Stimulated activated naive B cell treated with anti-CD40 and anti-IgM and Interleukin-4, amounts not matched to agents 10 μg/mL and 1 μg/mL and 100 μg/mL, for 72 hours (primary cell): Measurements from ENCODE around the gene GUCA2A.

ENCODE experiments used
- ATAC-seq, 2 donors: fragments of 150-1000 bp; cut with Tn5 transposase; replicated peaks; 2 replicates each; pipeline ENCODE4 v1.10.0; 2021; ENCODE audit warnings: moderate library complexity in 1 of 2
- DNase-seq: peaks from one replicate; pipeline ENCODE4 v3.0.0; 2021
- H3K27ac Mint-ChIP-seq: one replicate; pipeline ENCODE4 v1.8.0; 2022; ENCODE audit warnings: mild to moderate bottlenecking, mixed read lengths
- H3K27me3 Mint-ChIP-seq, 2 donors: one replicate each; pipeline ENCODE4 v1.8.0; 2022; ENCODE audit warnings: mixed read lengths in 2 of 2
- H3K36me3 Mint-ChIP-seq, 2 donors: one replicate each; pipeline ENCODE4 v1.8.0; 2022; ENCODE audit warnings: mixed read lengths in 2 of 2, mild to moderate bottlenecking in 1 of 2
- H3K4me1 Mint-ChIP-seq, 2 donors: one replicate each; pipeline ENCODE4 v1.8.0; 2022; ENCODE audit warnings: mixed read lengths in 2 of 2, mild to moderate bottlenecking in 1 of 2
- H3K4me3 Mint-ChIP-seq, 2 donors: one replicate each; pipeline ENCODE4 v1.8.0; 2022; ENCODE audit warnings: mild to moderate bottlenecking in 2 of 2, mixed read lengths in 2 of 2, moderate library complexity in 1 of 2
- H3K9me3 Mint-ChIP-seq, 2 donors: one replicate each; pipeline ENCODE4 v1.8.0; 2022; ENCODE audit warnings: mixed read lengths in 2 of 2, mild to moderate bottlenecking in 1 of 2

The GUCA2A gene

DNA sequence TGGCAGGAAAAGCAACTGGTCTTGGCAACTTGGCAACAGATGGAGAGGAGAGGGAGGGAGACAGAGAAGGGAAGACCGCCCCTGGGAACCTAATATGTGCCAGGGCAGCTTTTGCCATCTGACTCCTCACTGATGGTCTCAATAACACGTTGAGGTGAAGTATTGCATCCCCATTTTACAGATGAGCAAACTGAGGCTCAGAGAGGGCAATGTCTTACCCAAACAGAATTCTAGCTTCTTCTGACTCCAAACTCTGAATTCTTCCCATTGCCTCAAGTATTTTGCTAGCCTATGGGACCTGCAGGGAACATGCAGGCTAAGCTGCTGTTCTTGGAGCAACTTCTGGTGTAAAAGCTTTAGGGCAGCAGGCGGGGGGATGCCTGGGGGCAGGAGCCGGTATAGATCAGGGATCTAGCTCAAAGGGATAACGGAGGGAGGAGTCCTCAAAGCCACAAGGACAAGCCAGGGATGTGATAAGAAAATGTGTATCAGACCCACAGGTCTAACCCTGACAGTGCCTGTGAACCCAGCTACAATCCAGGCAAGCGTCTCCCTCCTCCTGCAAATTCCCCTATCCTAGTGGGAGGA is 7.2 kb upstream of the GUCA2A start:
- H3K27ac Mint-ChIP-seq, result no peak overlapping the region
- ATAC-seq, result no peak
- H3K36me3 Mint-ChIP-seq, result peaks cover 1% of the 10 kb centered on the region in 2 donors
- peaks cover 7 to 14% of the 10 kb centered on the region in 2 donors for H3K4me1 Mint-ChIP-seq
- H3K4me3 Mint-ChIP-seq, result peak overlapping the region in 1 of 2 donors; percentile 15
- H3K9me3 Mint-ChIP-seq, result no peaks in the 10 kb centered on the region
- DNase-seq, result no peak
- peaks cover 0 to 9% of the 10 kb centered on the region in 2 donors for H3K27me3 Mint-ChIP-seq

DNA sequence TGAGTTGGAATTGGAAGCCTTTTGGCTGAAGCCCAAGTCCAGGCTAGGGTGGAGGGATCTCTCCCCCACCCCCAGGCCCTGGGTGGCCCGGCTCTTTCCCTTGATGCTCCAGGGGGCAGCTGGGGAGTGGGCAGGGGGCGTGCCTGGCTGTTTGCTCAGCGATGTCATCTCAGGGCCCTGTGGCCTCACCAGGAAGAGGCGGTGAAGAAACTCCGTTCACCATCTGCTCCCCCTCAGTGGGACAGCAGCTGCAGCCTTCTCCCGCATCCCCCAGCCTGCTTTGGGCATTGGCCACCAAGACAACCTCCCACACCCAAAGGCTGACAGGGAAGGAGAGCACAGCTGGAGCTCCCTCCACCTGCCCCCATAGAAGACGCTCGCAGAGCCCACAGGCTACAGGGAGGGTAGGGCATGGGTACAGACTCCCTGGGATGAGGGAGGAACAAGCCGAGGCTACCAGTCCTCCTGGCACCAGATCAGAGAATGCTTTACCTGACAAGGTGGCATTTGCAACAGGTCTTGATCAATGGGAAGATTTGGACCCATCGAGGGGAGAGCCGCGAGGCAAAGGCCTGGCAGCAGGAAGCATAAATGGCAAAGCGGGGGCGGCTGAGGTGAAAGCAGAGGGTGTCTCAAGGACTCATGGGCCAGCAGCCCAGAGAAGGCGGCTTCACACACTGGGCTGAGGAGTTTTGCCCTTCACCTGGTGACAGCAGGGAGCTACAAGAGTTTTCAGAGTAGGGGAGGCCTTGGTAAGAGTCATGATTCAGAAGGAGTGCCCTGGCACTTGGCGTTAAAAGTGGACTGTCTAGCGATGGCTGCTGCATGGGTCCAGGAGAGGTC is 6.5 kb upstream of the GUCA2A start:
- ATAC-seq (no peak), DNase-seq (no peak)
- no peak overlapping the region for H3K27ac Mint-ChIP-seq
- H3K4me3 Mint-ChIP-seq, result peak overlapping the region in 1 of 2 donors; percentile 15
- H3K36me3 Mint-ChIP-seq, result no peaks in the 10 kb centered on the region
- H3K9me3 Mint-ChIP-seq, result no peaks in the 10 kb centered on the region
- peaks cover 0 to 9% of the 10 kb centered on the region in 2 donors for H3K27me3 Mint-ChIP-seq
- peaks cover 7 to 13% of the 10 kb centered on the region in 2 donors for H3K4me1 Mint-ChIP-seq

DNA sequence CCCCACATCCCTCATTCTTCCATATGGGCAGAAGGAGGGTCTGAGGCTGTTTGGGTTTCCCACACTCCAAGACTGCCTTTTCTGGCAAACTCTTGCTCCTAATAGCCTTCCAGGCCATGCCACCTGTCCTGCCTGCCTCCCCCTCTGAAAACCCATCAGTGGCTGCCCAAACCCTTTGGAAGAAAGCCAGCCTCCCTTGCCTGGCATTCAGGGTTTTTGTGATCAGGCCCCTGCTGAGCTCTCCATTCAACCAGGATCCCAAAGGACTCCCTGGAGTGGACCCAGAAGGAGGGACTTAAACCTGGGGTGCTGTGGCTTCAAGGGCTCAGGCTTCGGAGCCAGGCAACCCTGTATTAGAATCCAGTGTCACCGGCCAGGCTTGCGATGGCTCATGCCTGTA is 4.2 kb upstream of the GUCA2A start:
- Mint-ChIP-seq H3K4me1 (peaks cover 7 to 13% of the 10 kb centered on the region in 2 donors), H3K36me3 (no peaks in the 10 kb centered on the region), H3K4me3 (no peak overlapping the region), H3K27me3 (peaks cover 0 to 9% of the 10 kb centered on the region in 2 donors), H3K27ac (no peak overlapping the region), H3K9me3 (no peaks in the 10 kb centered on the region)
- ATAC-seq (no peak), DNase-seq (no peak)

DNA sequence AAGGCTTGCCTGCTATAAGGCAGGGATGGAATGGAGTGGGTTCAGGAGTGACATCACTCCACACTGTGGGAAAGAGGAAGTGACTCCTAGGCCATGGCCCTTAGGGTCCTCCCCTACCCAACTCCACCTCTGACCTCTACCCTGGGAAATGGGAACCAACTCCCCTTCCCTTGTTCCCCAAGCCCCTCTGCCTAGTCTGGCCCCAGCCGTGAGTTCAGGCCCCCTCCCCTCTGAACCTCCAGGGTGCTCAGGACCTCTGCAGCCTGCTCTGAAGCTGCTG is 3.8 kb upstream of the GUCA2A start:
- peak; percentile 63 to 79 for ATAC-seq
- H3K9me3 Mint-ChIP-seq, result no peaks in the 10 kb centered on the region
- no peak overlapping the region for H3K27ac Mint-ChIP-seq

DNA sequence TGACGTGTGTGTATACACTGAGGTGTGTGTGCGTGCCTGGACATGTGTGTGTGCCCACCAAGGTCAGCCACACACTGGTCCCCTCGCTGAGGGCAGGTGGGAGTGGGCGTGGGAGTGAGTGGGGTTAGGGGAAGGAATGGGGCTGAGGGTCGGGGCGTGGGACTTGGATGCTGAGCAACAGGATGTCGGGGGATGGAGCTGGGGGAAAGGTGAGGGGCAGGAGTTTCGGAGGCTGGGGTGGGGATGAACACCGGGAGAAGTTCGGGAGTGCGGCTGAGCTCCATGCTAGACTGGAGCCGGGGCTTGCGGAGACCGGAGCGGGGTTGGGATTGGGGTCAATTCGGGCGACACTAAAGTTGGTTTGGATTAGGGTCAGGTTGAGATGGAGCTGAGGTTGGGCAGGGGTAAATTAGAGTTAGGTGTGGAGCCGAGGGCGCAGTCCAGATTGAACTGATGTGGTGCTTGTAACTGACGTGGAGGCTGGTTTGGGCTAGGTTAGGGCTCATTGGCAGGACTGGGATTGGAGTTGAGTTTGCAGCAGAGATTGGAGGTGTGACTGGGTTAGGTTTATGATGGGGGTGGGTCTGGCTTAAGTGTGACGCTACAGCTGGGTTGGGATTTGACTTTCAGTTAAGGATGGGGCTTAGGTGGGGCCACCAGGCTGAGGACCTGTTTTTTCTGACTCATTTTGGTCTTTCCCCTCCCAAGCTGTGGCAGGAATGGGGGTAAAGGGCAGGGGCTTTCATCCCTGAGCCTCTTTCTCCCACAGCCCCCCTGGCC is 3.3 kb upstream of the GUCA2A start:
- H3K36me3 Mint-ChIP-seq, result no peaks in the 10 kb centered on the region
- no peak for DNase-seq
- peaks cover 5 to 13% of the 10 kb centered on the region in 2 donors for H3K27me3 Mint-ChIP-seq
- no peak overlapping the region for H3K27ac Mint-ChIP-seq
- no peak for ATAC-seq
- peaks cover 7 to 13% of the 10 kb centered on the region in 2 donors for H3K4me1 Mint-ChIP-seq
- H3K9me3 Mint-ChIP-seq, result no peaks in the 10 kb centered on the region
- H3K4me3 Mint-ChIP-seq, result no peak overlapping the region

More for the DNA sequence above, 3.8 kb upstream of the GUCA2A start:
- Mint-ChIP-seq H3K4me3 (no peak overlapping the region), H3K27me3 (peaks cover 4 to 12% of the 10 kb centered on the region in 2 donors), H3K36me3 (no peaks in the 10 kb centered on the region), H3K4me1 (peaks cover 7 to 13% of the 10 kb centered on the region in 2 donors)
- DNase-seq, result no peak

DNA sequence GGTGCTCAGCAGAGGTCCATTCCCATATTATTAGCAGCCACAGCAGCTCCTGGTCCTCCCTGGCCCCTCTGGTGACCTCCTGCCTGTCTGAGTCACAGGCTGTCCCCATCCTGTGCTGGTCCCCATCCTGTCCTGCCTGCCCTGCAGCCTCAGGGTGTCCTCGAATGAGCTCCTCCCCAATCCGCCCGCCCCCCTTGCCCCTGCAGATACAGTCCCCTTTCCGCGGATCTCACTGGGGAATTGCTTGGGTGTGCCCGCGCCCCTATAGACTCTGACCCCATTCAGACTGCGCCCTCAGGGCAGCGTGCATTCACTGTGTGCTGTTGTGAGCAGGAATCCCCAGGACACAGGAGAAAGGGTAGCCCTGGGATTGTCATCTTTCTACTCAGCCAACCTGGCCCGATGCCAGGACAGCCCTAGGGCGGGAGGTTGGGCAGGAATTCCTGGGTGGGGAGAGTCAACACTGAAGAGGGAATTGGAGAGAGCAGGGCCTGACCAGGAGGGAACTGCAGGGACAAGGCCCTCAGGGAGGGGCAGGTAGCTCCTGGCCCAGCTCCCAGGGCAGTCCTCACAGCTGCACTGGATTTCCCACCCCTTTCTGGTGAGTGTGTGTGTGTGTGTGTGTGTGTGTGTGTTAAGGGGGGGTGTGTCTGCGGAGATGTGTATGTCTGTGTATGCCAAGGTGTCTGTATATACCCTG is 1.1 kb upstream of the GUCA2A start:
- peak overlapping the region; percentile 59 for H3K27ac Mint-ChIP-seq
- peaks cover 2 to 5% of the 10 kb centered on the region in 2 donors for H3K9me3 Mint-ChIP-seq
- peaks cover 0 to 9% of the 10 kb centered on the region in 2 donors for H3K4me1 Mint-ChIP-seq
- H3K27me3 Mint-ChIP-seq, result peaks cover 5 to 19% of the 10 kb centered on the region in 2 donors
- no peak for DNase-seq
- H3K4me3 Mint-ChIP-seq, result no peak overlapping the region
- ATAC-seq, result no peak
- no peaks in the 10 kb centered on the region for H3K36me3 Mint-ChIP-seq

DNA sequence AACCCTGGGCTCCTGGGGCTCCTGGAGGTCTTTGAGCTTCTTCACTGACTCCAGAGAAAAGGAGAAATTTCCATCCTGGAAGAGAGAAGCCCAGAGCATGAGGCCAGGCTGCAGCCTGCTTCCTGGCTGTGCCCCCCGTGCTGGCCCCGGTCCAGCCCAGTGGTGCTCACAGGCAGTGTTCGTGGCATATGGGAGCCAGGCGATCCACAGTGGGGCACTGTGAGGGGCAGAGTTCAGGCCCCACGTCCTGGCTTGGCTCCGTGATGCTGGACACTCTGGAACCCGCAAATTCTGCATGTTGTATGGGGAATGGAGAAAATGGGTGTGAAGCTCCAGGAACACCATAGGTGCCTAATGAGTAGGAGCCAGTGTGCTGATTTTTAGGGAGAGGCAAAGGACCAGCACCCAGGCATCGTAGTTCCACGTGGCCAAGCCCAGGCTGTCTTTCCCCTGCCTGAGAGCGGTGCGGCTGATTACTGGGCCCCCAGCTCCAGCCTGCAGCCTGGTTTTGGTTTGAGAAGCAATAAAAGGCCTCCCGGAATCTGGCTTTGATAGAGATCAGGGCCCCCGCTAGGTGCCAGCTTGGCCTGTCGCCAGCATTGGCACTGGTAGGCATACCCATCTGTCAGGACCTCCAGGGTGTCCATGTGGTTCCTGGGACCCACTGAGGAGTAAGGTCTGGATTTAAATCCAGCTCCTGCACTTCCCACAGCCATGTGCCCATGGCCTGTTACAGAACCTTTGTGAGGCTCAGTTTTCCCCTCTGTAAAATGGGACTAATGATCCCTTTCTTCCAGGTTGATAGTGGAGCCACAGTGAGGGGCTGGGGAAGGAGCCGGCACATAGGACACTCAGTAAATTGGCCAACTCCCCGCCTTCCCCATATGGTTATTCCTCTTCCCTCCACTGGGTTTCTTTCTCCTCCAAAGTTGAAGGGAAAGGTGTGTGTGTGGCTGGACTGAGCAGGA is 725 bp downstream of the GUCA2A start:
- no peak for DNase-seq

DNA sequence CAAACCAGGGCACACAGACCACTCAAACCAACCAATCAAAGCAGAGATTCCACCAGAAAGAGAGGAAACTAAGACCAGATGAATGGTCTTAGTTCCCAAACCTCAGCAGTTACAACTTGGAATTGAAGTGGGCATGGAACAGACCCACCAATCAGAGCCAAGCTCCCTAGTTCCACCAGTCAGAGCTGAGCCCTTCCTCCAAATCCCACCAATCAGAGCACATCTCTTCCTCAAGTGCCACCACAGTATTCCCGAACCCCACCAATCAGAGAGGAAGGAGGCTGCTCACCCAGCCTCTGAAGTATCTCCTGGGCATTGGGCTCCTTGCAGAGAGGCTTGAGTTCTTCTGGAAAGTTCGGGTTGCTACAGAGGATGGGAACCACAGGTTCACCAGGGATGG is 1.4 kb downstream of the GUCA2A start:
- DNase-seq (no peak), ATAC-seq (no peak)
- Mint-ChIP-seq H3K36me3 (no peaks in the 10 kb centered on the region), H3K9me3 (peaks cover 3 to 5% of the 10 kb centered on the region in 2 donors), H3K4me3 (no peak overlapping the region), H3K27me3 (peaks cover 12 to 19% of the 10 kb centered on the region in 2 donors), H3K4me1 (peaks cover 0 to 4% of the 10 kb centered on the region in 2 donors), H3K27ac (no peak overlapping the region)

More for the DNA sequence above, 725 bp downstream of the GUCA2A start:
- peaks cover 3 to 5% of the 10 kb centered on the region in 2 donors for H3K9me3 Mint-ChIP-seq
- H3K4me3 Mint-ChIP-seq, result no peak overlapping the region
- H3K4me1 Mint-ChIP-seq, result peaks cover 0 to 9% of the 10 kb centered on the region in 2 donors
- H3K27me3 Mint-ChIP-seq, result peaks cover 12 to 19% of the 10 kb centered on the region in 2 donors
- no peak overlapping the region for H3K27ac Mint-ChIP-seq
- ATAC-seq, result no peak
- H3K36me3 Mint-ChIP-seq, result no peaks in the 10 kb centered on the region

DNA sequence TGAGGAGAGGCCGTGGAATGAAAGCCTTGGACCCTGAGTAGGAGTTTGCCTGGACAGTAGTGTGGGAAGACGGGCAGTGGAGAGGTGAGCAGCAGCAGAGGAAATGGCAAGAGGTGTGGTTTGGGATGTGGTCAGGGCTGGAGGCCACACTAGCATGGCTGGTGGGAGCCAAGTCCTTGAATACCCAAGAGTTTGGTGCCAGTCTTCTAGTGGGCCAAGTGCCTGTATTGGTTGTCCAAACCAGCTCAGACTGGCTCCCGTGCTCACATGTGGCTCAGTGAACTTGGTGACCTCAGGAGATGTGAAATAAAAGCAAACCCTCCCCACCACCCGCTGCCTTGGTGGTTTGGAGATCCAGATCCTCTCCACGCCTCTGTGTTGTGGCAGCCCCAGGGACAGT is 2.4 kb downstream of the GUCA2A start:
- H3K4me3 Mint-ChIP-seq, result no peak overlapping the region

DNA sequence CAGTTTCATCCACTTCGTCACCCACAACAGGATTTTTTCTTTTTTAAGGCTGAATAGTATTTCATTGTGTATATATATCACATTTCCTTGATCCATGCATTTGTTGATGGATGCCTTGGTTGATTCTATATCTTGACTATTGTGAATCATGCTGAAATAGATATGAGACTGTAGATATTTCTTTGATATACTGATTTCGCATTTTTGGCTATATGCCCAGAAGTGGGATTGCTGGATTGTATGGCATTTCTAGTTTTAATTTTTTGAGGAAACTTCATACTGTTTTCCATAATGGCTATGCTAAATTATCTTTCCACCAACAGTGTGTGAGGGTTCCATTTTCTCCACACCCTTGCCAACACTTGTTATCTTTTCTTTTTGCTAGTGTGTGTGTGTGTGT is 6.4 kb downstream of the GUCA2A start:
- H3K27me3 Mint-ChIP-seq, result peaks cover 7 to 11% of the 10 kb centered on the region in 2 donors
- H3K4me3 Mint-ChIP-seq, result no peak overlapping the region
- ATAC-seq, result no peak
- no peaks in the 10 kb centered on the region for H3K36me3 Mint-ChIP-seq
- no peak for DNase-seq
- peaks cover 3 to 5% of the 10 kb centered on the region in 2 donors for H3K9me3 Mint-ChIP-seq
- peaks cover 2 to 5% of the 10 kb centered on the region in 2 donors for H3K4me1 Mint-ChIP-seq
- no peak overlapping the region for H3K27ac Mint-ChIP-seq

More for the DNA sequence above, 2.4 kb downstream of the GUCA2A start:
- ATAC-seq, result no peak
- DNase-seq, result no peak
- Mint-ChIP-seq H3K27me3 (peaks cover 12 to 15% of the 10 kb centered on the region in 2 donors), H3K9me3 (peaks cover 3 to 5% of the 10 kb centered on the region in 2 donors), H3K27ac (no peak overlapping the region), H3K36me3 (no peaks in the 10 kb centered on the region), H3K4me1 (peaks cover 2 to 5% of the 10 kb centered on the region in 2 donors)

DNA sequence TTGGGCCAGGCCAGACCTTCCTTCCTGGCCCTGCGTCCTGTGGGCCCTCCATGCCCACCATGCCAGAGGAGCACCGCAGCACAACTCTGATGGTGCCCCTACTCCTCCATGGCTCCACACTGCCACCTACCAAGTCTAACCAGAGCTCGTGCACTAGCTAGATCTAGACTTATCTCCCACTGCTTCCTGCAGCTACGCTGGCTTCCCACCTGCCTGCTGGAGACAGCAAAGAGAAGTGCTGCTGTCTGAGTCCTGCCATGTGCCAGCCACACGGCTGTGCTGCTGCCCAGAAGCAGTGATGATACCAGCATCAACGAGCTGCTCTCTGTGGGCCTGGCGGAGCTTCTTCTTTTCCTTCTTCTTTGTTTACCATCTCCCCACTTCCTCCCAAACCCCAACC is 6.9 kb downstream of the GUCA2A start:
- Mint-ChIP-seq H3K27me3 (peaks cover 7 to 11% of the 10 kb centered on the region in 2 donors), H3K4me1 (peaks cover 2 to 5% of the 10 kb centered on the region in 2 donors), H3K4me3 (no peak overlapping the region), H3K27ac (no peak overlapping the region), H3K36me3 (no peaks in the 10 kb centered on the region), H3K9me3 (peaks cover 3 to 5% of the 10 kb centered on the region in 2 donors)
- DNase-seq (no peak), ATAC-seq (peak; percentile 45 to 46)

DNA sequence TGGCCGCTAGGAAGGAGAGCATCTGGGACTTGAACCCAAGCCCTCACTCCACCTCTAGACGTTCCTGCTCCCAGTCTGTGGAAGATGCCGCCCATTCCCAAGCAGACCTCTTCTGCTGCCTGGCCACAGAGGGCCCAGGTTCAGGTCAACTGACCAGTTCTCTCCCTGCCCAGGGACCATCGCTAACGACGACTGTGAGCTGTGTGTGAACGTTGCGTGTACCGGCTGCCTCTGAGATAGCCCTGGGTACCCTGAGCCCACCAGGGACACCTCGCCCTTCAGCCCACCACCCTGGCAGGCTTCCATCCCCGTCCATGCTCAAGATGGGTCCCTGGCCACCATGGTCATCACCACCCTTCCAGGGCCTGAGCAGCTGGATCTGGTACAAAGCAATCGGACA is 9.2 kb downstream of the GUCA2A start:
- no peaks in the 10 kb centered on the region for H3K9me3 Mint-ChIP-seq
- H3K27me3 Mint-ChIP-seq, result peaks cover 9 to 12% of the 10 kb centered on the region in 2 donors

DNA sequence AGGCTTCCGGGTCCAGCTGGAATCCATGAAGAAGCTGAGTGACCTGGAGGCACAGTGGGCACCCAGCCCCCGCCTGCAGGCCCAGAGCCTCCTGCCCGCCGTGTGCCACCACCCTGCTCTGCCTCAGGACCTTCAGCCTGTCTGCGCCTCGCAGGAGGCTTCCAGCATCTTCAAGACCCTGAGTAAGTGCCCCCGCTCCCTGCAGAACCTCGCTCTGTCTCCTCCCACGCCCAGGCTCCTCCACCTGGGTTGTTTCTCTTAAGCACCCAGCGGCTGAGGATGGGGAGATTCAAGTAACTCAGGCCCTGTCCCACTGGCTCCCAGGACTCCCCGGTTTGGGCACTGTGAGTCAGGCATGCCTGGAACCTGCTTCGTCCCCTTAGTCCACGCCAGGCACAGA is 9.9 kb downstream of the GUCA2A start:
- no peaks in the 10 kb centered on the region for H3K36me3 Mint-ChIP-seq
- H3K9me3 Mint-ChIP-seq, result no peaks in the 10 kb centered on the region
- H3K27me3 Mint-ChIP-seq, result peaks cover 15 to 16% of the 10 kb centered on the region in 2 donors
- no peak overlapping the region for H3K27ac Mint-ChIP-seq
- no peak for DNase-seq
- H3K4me3 Mint-ChIP-seq, result no peak overlapping the region
- ATAC-seq, result no peak
- peaks cover 2 to 5% of the 10 kb centered on the region in 2 donors for H3K4me1 Mint-ChIP-seq

More for the DNA sequence above, 9.2 kb downstream of the GUCA2A start:
- Mint-ChIP-seq H3K4me1 (peaks cover 2 to 5% of the 10 kb centered on the region in 2 donors), H3K36me3 (no peaks in the 10 kb centered on the region), H3K4me3 (no peak overlapping the region), H3K27ac (no peak overlapping the region)
- ATAC-seq (no peak), DNase-seq (no peak)
